ENCODE data around the gene SPINT2. TPM values are rescaled to one million over a fixed set of nuclear protein-coding genes. Genes with fewer than 3 reads are reported as not detected.

SPINT2 gene
- total RNA-seq, 1 experiment from 2014 or later = 442 TPM

DNA sequence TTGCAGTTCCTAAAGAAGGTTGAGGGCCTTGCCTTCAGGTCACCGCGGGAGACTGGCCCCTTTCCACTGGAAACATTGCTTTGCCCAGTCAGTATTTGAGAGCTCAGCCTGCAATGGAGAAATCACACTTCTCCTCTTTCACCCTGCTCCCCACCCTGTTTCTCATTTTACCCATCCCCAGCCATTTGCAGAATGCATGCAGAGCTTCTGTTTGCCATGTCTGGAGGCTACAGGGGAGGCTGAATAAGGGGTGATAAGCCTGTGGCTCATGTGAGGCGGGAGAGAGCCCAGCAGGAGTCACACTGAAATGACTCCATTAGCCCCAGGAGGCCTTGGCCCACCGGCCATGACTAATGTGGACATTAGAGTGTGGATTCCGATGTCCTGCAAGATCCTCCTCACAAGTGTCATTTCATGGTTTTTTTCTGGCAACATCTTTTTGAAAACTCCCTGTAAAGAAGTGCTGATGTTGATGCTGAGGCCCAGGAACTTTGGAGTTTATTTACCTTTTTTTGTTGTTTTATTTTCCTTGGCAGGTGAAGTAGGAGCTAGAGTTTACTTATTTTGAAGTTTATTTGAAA lies 6.3 kb downstream of the SPINT2 start:
- TF ChIP-seq, protein P1, sequence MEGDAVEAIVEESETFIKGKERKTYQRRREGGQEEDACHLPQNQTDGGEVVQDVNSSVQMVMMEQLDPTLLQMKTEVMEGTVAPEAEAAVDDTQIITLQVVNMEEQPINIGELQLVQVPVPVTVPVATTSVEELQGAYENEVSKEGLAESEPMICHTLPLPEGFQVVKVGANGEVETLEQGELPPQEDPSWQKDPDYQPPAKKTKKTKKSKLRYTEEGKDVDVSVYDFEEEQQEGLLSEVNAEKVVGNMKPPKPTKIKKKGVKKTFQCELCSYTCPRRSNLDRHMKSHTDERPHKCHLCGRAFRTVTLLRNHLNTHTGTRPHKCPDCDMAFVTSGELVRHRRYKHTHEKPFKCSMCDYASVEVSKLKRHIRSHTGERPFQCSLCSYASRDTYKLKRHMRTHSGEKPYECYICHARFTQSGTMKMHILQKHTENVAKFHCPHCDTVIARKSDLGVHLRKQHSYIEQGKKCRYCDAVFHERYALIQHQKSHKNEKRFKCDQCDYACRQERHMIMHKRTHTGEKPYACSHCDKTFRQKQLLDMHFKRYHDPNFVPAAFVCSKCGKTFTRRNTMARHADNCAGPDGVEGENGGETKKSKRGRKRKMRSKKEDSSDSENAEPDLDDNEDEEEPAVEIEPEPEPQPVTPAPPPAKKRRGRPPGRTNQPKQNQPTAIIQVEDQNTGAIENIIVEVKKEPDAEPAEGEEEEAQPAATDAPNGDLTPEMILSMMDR (conservative IDR thresholded peaks at IDR 0.05; ENCODE audit: low read depth, low read length) = no peak
- TF ChIP-seq EZH2phosphoT487 (IDR thresholded peaks at IDR 0.05; ENCODE audit: borderline replicate concordance, low read length) = no peak
- TF ChIP-seq EZH2 (IDR thresholded peaks at IDR 0.05; ENCODE audit: low read length, unreplicated experiment) = no peak
- Histone ChIP-seq H3K4me3 (ENCODE audit: low read length) (peak overlapping the region; percentile 45; the same call in 1 of the 2 replicates), H2AFZ (ENCODE audit: low read length) (no peak overlapping the region), H3K9ac (ENCODE audit: low read length) (0 out of 2 replicates have a peak overlapping the region, but pooled peaks have one; percentile 21), H3K9me2 (replicated peaks; ENCODE audit: low read length) (no peaks in the 10 kb centered on the region), H3K79me2 (ENCODE audit: low read length) (peaks cover 99% of the 10 kb centered on the region), H3K9me3 (ENCODE audit: low read length) (no peaks in the 10 kb centered on the region), H3K27me3 (ENCODE audit: low read length) (no peaks in the 10 kb centered on the region), H3F3A (ENCODE audit: low read length, unreplicated experiment) (no peaks in the 10 kb centered on the region), H3K27ac (ENCODE audit: low read length) (peak overlapping the region; percentile 86), H3K36me3 (ENCODE audit: low read depth, low read length) (no peaks in the 10 kb centered on the region; the same call in 1 of the 2 replicates), H4K20me1 (ENCODE audit: low read length) (peaks cover 22% of the 10 kb centered on the region), H3K4me1 (ENCODE audit: insufficient read depth, low read length) (peaks cover 67% of the 10 kb centered on the region), H3K4me2 (ENCODE audit: low read length) (peak overlapping the region; percentile 79)
- no TSS peak for BruUV-seq (replicated peaks)
- CTCF ChIA-PET = no interaction called here
- intact Hi-C loops (cut with micrococcal nuclease) = no loop called here
- POLR2A ChIA-PET (ENCODE audit: unreplicated experiment) = interaction anchor here (0.5 to 0.7 kb wide), 3 partner anchors 15 to 405 kb away, joined by 3 to 7 read pairs (median 3); no protein-coding TSS in a partner anchor
- DNase-seq = peak; percentile 81
- ATAC-seq = peak; percentile 69

DNA sequence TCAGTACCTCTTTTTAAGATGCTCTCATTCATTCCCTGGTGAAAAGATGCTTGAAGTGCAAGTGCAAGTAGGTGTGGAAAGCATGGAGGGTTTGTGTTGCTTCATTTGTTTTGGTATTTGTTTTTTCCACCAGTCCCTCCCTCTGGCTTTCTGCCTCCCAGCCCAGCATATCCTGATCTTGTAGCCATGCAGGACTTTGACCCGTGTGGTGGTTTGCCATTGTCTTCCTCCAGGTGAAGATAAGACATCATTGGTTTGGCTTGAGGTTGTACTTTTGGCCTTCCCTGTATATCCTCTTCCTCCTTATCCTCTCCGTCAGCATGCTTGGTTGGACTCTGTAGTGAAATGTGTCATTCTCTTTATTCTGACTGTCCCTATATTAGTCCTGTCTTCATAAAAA lies 9.1 kb downstream of the SPINT2 start:
- BruUV-seq (replicated peaks) = TSS peak; percentile 5
- ATAC-seq = no peak
- intact Hi-C loops (cut with micrococcal nuclease) = no loop called here
- POLR2A ChIA-PET (ENCODE audit: unreplicated experiment) = no interaction called here
- no peak overlapping the region for H3K4me2 ChIP-seq (ENCODE audit: low read length)
- no peak for DNase-seq
- H3K27ac ChIP-seq (ENCODE audit: low read length) = no peak overlapping the region
- CTCF ChIA-PET = no interaction called here
- no peaks in the 10 kb centered on the region for H3K9me3 ChIP-seq (ENCODE audit: low read length)
- peaks cover 98% of the 10 kb centered on the region for H3K79me2 ChIP-seq (ENCODE audit: low read length)
- no peaks in the 10 kb centered on the region for H3K27me3 ChIP-seq (ENCODE audit: low read length)
- H3K36me3 ChIP-seq (ENCODE audit: low read depth, low read length) = no peaks in the 10 kb centered on the region; the same call in 1 of the 2 replicates
- TF ChIP-seq EZH2phosphoT487 (IDR thresholded peaks at IDR 0.05; ENCODE audit: borderline replicate concordance, low read length) = no peak
- no peak for TF ChIP-seq EZH2 (IDR thresholded peaks at IDR 0.05; ENCODE audit: low read length, unreplicated experiment)
- H3F3A ChIP-seq (ENCODE audit: low read length, unreplicated experiment) = peaks cover 3% of the 10 kb centered on the region
- no peak overlapping the region for H3K4me3 ChIP-seq (ENCODE audit: low read length)
- H3K4me1 ChIP-seq (ENCODE audit: insufficient read depth, low read length) = peaks cover 64% of the 10 kb centered on the region
- H2AFZ ChIP-seq (ENCODE audit: low read length) = no peak overlapping the region
- peaks cover 9% of the 10 kb centered on the region; the same call in 1 of the 2 replicates for H4K20me1 ChIP-seq (ENCODE audit: low read length)
- H3K9ac ChIP-seq (ENCODE audit: low read length) = no peak overlapping the region
- no peaks in the 10 kb centered on the region for H3K9me2 ChIP-seq (replicated peaks; ENCODE audit: low read length)

DNA sequence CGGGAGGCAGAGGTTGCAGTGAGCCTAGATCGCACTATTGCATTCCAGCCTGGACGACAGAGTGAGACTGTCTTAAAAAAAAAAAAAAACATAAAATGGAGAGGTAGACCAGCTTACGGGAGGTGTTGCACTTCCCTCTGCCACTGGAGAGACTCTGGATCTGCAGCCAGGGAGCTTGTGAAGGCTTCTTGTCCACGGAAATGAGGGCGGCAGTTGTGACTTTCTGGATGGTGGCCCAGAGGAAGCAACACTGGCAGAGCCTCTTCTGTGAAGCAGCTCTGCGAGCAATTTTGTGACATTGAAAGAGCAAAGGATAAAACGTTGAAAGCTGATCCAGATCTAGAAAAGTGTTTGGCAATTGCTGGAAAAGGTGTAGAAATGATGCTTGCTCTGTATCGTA lies 10.4 kb downstream of the SPINT2 start:
- ChIA-PET POLR2A (ENCODE audit: unreplicated experiment) (no interaction called here), CTCF (no interaction called here)
- DNase-seq (no peak), ATAC-seq (no peak)
- Histone ChIP-seq H3K4me1 (ENCODE audit: insufficient read depth, low read length) (peaks cover 57% of the 10 kb centered on the region), H4K20me1 (ENCODE audit: low read length) (peaks cover 9% of the 10 kb centered on the region; the same call in 1 of the 2 replicates), H3K36me3 (ENCODE audit: low read depth, low read length) (no peaks in the 10 kb centered on the region; the same call in 1 of the 2 replicates), H3K4me2 (ENCODE audit: low read length) (no peak overlapping the region), H3K9me2 (replicated peaks; ENCODE audit: low read length) (no peaks in the 10 kb centered on the region), H3F3A (ENCODE audit: low read length, unreplicated experiment) (peaks cover 3% of the 10 kb centered on the region), H3K27ac (ENCODE audit: low read length) (no peak overlapping the region), H3K9ac (ENCODE audit: low read length) (no peak overlapping the region), H2AFZ (ENCODE audit: low read length) (no peak overlapping the region), H3K27me3 (ENCODE audit: low read length) (no peaks in the 10 kb centered on the region), H3K4me3 (ENCODE audit: low read length) (no peak overlapping the region), H3K9me3 (ENCODE audit: low read length) (no peaks in the 10 kb centered on the region), H3K79me2 (ENCODE audit: low read length) (peaks cover 99% of the 10 kb centered on the region)
- intact Hi-C loops (cut with micrococcal nuclease) = no loop called here
- BruUV-seq (replicated peaks) = no TSS peak
- TF ChIP-seq, protein P1 (conservative IDR thresholded peaks at IDR 0.05; ENCODE audit: low read depth, low read length) = no peak
- TF ChIP-seq EZH2 (IDR thresholded peaks at IDR 0.05; ENCODE audit: low read length, unreplicated experiment) (no peak), EZH2phosphoT487 (IDR thresholded peaks at IDR 0.05; ENCODE audit: borderline replicate concordance, low read length) (no peak)
